ENCODE results near the gene DCUN1D2.
A peak's percentile ranks its signal among the peaks of the same experiment; 100 is the strongest.

The DCUN1D2 gene

DNA sequence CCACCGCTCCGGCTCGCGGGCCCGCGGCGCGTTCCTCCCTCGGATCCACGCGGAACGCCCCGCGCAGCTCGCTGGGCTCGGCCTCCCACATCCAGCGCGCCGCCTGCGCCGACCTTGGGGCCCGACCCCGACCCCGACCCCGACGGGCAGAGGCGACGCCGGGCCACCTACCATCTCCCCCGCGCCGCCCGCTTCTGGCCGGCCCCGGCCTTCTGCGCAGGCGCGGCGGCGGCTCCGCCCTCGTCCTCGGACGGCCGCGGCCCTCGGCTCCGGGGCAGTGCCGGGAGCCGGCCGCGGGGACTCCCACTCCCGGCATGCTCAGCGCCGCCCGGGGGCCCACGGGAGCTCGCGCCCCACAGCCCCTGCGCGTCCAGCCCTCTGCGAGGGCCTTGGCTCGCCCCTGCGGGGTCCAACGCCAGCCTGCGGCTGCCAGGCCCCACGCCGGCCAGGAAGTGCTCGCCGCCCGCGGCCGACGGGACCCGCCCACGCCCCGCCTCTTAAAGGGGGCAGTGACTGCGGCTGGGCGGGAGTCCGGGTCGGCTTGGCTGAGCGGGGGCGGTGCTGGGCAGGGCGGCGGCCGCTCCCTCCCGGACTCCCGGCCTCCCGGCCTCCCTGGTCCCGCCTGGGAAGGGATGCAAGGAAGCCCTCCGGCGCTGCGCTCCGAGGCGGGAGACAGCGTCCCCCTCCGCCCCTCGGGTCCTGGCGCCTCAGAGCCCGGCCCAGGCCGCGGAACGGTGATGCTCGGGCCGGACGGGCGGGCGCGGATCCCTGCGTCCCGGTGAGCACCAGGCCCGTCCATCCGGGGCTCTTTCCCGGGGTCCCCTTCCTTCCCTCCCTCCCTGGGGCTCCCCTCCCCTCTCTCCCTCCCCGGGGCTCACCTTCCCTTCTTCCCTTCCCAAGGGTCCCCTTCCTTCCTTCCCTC lies at the start of gene DCUN1D2:
DCUN1D2 (minus strand) TSS at position 216 of the 922 bp plus-strand sequence; CDS start at position 174, 42 bp downstream.
- Histone ChIP-seq H3K9me2 (replicated peaks; ENCODE audit: control insufficient read depth, low read length) (no peaks in the 10 kb centered on the region), H3K9me3 (ENCODE audit: control insufficient read depth, insufficient read depth, low read length) (no peaks in the 10 kb centered on the region), H3K27ac (ENCODE audit: low read depth, low read length) (no peak within 1 kb of the TSS), H3K4me2 (ENCODE audit: low read length) (peak within 1 kb of the TSS; percentile 92), H3K27me3 (ENCODE audit: control insufficient read depth, low read length) (no peaks in the 10 kb centered on the region), H3F3A (ENCODE audit: control insufficient read depth, insufficient read depth) (no peaks in the 10 kb centered on the region; the same call in 1 of the 2 replicates), H3K79me2 (ENCODE audit: control insufficient read depth, low read length) (peaks cover 79% of the 10 kb centered on the region), H3K4me1 (ENCODE audit: control insufficient read depth, low read length) (peaks cover 58% of the 10 kb centered on the region), H3K4me3 (ENCODE audit: low read length) (peak within 1 kb of the TSS; percentile 88), H3K36me3 (ENCODE audit: control insufficient read depth, low read length) (peaks cover 32% of the 10 kb centered on the region), H4K20me1 (ENCODE audit: control insufficient read depth, insufficient read depth, low read depth, low read length) (peaks cover 35% of the 10 kb centered on the region)
- TF ChIP-seq, protein P1, sequence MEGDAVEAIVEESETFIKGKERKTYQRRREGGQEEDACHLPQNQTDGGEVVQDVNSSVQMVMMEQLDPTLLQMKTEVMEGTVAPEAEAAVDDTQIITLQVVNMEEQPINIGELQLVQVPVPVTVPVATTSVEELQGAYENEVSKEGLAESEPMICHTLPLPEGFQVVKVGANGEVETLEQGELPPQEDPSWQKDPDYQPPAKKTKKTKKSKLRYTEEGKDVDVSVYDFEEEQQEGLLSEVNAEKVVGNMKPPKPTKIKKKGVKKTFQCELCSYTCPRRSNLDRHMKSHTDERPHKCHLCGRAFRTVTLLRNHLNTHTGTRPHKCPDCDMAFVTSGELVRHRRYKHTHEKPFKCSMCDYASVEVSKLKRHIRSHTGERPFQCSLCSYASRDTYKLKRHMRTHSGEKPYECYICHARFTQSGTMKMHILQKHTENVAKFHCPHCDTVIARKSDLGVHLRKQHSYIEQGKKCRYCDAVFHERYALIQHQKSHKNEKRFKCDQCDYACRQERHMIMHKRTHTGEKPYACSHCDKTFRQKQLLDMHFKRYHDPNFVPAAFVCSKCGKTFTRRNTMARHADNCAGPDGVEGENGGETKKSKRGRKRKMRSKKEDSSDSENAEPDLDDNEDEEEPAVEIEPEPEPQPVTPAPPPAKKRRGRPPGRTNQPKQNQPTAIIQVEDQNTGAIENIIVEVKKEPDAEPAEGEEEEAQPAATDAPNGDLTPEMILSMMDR (IDR thresholded peaks at IDR 0.05; ENCODE audit: low read depth, low read length, poor library complexity, severe bottlenecking) = no peak
- no peak for TF ChIP-seq EZH2phosphoT487 (IDR thresholded peaks at IDR 0.05; ENCODE audit: borderline replicate concordance, low read length)

DNA sequence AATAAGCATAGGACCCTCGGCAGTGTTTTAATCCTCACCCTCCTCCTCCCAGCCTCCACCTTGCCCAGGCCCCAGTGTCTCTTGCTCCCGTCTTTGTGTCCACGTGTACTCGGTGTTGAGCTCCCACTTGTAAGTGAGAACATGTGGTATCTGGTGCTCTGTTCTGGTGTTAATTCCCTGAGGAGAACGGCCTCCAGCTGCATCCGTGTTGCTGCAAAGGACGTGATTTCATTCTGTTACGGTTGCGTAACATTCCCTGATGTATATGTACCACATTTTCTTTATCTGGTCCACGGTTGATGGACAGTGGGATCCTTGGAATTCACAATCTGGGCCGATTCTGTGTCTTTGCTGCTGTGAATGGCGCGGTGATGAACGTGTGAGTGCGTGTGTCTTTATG lies 49.3 kb upstream of the DCUN1D2 start:
- H3K9me3 ChIP-seq (ENCODE audit: control insufficient read depth, insufficient read depth, low read length) = no peaks in the 10 kb centered on the region
- no peaks in the 10 kb centered on the region for H3K27me3 ChIP-seq (ENCODE audit: control insufficient read depth, low read length)
- H3K4me2 ChIP-seq (ENCODE audit: low read length) = no peak overlapping the region
- no peaks in the 10 kb centered on the region for H3K4me1 ChIP-seq (ENCODE audit: control insufficient read depth, low read length)
- H3K9me2 ChIP-seq (replicated peaks; ENCODE audit: control insufficient read depth, low read length) = no peaks in the 10 kb centered on the region
- no peaks in the 10 kb centered on the region for H3K36me3 ChIP-seq (ENCODE audit: control insufficient read depth, low read length)
- no peaks in the 10 kb centered on the region for H3K79me2 ChIP-seq (ENCODE audit: control insufficient read depth, low read length)
- H3K27ac ChIP-seq (ENCODE audit: low read depth, low read length) = no peak overlapping the region
- TF ChIP-seq, protein P1 (IDR thresholded peaks at IDR 0.05; ENCODE audit: low read depth, low read length, poor library complexity, severe bottlenecking) = no peak
- TF ChIP-seq EZH2phosphoT487 (IDR thresholded peaks at IDR 0.05; ENCODE audit: borderline replicate concordance, low read length) = no peak
- H4K20me1 ChIP-seq (ENCODE audit: control insufficient read depth, insufficient read depth, low read depth, low read length) = no peaks in the 10 kb centered on the region
- H3K4me3 ChIP-seq (ENCODE audit: low read length) = no peak overlapping the region
- H3F3A ChIP-seq (ENCODE audit: control insufficient read depth, insufficient read depth) = no peaks in the 10 kb centered on the region

DNA sequence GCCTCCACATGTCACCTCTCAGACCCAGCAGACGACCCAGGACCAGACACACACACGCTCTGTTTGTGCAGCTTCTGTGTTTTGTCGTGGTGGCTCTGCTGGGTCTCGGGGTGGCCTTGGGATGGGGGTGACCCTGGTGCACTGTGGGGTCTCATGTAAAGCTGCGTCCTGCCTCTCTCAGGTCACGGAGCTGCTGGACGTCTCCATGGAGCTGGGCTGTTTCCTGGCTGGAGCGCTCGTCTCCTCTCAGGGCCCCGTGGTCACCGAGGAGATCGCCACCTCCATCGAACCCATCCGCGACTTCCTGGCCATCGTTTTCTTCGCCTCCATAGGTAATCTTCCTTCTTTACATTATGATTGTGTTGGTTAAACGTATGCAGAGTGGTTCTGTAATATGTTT lies 48.7 kb upstream of the DCUN1D2 start:
- Histone ChIP-seq H3K27me3 (ENCODE audit: control insufficient read depth, low read length) (no peaks in the 10 kb centered on the region), H3K27ac (ENCODE audit: low read depth, low read length) (no peak overlapping the region), H4K20me1 (ENCODE audit: control insufficient read depth, insufficient read depth, low read depth, low read length) (no peaks in the 10 kb centered on the region), H3K9me3 (ENCODE audit: control insufficient read depth, insufficient read depth, low read length) (no peaks in the 10 kb centered on the region), H3K9me2 (replicated peaks; ENCODE audit: control insufficient read depth, low read length) (no peaks in the 10 kb centered on the region), H3F3A (ENCODE audit: control insufficient read depth, insufficient read depth) (no peaks in the 10 kb centered on the region), H3K36me3 (ENCODE audit: control insufficient read depth, low read length) (no peaks in the 10 kb centered on the region), H3K4me3 (ENCODE audit: low read length) (no peak overlapping the region), H3K4me2 (ENCODE audit: low read length) (no peak overlapping the region), H3K79me2 (ENCODE audit: control insufficient read depth, low read length) (no peaks in the 10 kb centered on the region), H3K4me1 (ENCODE audit: control insufficient read depth, low read length) (no peaks in the 10 kb centered on the region)
- TF ChIP-seq EZH2phosphoT487 (IDR thresholded peaks at IDR 0.05; ENCODE audit: borderline replicate concordance, low read length) = no peak
- TF ChIP-seq, protein P1 (IDR thresholded peaks at IDR 0.05; ENCODE audit: low read depth, low read length, poor library complexity, severe bottlenecking) = no peak
